Amniotic stem cell (primary cell): Measurements from ENCODE around the gene CD22.

Source experiments
- DNase-seq: peaks from one replicate; lab custom pipeline; 2025; lab: John Stamatoyannopoulos, UW

CD22 gene

DNA sequence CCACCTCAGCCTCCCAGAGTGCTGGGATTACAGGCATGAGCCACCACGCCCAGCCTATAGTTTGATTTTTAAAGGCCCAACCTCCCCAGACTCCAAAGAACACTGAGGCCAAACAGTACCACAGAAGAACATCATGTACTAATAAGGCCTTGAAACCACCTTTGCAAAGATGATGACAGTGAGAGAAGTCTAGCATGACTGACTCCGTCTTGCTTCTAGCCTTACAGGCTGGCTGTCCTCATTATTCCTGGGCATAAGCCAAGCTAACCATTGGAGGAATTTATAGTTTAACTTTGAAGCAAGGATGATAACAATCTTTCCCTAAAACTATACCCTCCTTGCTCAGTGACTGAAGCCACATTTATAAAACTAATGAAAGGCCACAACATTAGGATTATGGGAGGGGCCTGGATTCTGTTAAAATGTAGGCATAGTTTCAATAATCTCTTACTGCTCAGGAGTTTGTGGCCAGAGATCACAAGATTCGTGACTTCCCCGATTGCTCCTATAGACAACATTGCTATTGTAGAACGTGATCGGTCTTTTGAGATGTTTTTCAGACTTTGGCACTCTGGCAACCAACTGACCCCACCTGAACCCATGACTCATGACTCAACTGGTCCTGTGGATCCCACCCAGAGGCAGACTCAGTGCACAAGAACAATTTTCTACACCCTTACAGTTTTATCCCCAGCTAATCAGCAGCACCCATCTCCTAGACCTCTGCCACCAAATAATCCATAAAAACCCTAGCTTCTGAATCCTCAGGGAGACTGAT lies 59.5 kb downstream of the CD22 start:
- no peak for DNase-seq

- no peak for DNase-seq
Measured at GRCh38 chr19:35389192-35389861, 60.3 kb downstream of the CD22 start.

DNA sequence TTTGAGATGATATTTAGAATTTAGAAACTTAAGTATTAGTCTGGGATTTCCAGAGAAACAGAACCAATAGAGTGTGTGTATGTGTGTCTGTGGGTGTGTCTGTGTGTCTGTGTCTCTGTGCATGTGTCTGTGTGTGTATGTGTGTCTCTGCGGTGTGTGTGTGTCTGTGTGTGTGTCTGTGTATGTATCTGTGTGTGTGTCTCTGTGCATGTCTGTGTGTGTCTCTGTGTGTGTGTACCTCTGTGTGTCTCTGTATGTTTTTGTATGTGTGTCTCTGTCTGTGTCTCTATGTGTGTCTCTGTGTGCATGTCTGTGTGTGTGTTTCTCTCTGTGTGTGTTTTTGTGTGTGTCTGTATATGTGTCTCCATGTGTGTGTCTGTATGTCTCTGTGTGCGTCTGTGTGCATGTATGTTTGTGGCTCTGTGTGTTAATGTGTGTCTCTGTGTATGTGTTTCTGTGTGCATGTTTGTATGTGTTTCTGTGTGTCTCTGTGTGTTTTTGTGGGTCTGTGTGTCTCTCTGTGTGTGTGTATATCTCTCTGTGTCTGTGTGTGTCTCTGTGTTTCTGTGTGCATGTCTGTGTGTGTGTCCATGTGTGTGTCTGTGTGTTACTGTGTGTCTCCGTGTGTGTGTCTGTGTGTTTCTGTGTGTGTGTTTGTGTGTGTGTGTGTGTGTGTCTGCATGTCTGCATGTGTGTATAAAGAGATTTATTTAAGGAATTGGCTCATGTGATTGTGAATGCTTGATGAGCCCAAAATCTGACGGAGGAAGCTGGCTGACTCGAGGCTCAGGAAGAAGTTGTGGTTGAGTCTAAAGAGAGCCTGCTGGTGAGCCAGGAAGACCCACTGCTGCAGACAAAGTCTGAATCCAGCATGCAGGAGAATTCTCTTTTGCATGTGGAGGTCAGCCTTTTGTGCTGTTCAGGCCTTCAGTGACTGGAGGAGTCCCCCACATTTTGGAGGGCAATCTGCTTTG lies 64.0 kb downstream of the CD22 start:
- DNase-seq = no peak

GRCh38 chr19:35395382-35396199 lies 66.6 kb downstream of the CD22 start:
- no peak for DNase-seq

GRCh38 chr19:35396240-35396885 lies 67.4 kb downstream of the CD22 start:
- DNase-seq = no peak
